CD4-positive, alpha-beta memory T cell (primary cell): ENCODE results near the gene EIF2B4. TPM values are rescaled to one million over a fixed set of nuclear protein-coding genes. Genes with fewer than 3 reads are reported as not detected.
"Not testable (repeated sequence)": the region's sequence is repeated elsewhere in the genome, so short reads cannot be mapped to it uniquely, and the experiment has no call there.

Source experiments
- CTCF ChIA-PET: fragments of 350-600 bp; sonication (Branson Sonifier 250); formaldehyde crosslinking; loops from one replicate; lab custom pipeline; 2021; ENCODE audit warnings: inconsistent platforms; ENCODE audit not compliant: partially characterized antibody; lab: Charles Lee
- POLR2A ChIA-PET: fragments of 350-600 bp; sonication (Branson Sonifier 250); formaldehyde crosslinking; loops from one replicate; lab custom pipeline; 2021; ENCODE audit not compliant: partially characterized antibody; lab: Charles Lee
- DNase-seq, 5 donors: peaks; one replicate each; pipeline versions ENCODE4 v3.0.0 to v3.0.0-alpha.2; 2020 to 2022; ENCODE audit warnings: mixed read lengths in 1 of 5
- H3K27ac ChIP-seq: one replicate; pipeline ENCODE4 v1.7.0; 2013; ENCODE audit warnings: low read depth, low read length
- H3K27me3 ChIP-seq: 2 replicates; pipeline ENCODE4 v1.7.0; 2013; ENCODE audit warnings: mild to moderate bottlenecking, low read length, moderate library complexity; ENCODE audit not compliant: insufficient read depth
- H3K36me3 ChIP-seq: 2 replicates; pipeline ENCODE4 v1.7.0; 2013; ENCODE audit warnings: mild to moderate bottlenecking, low read length, moderate library complexity; ENCODE audit not compliant: insufficient read depth
- H3K4me1 ChIP-seq: 2 replicates; pipeline ENCODE4 v1.7.0; 2013; ENCODE audit warnings: mild to moderate bottlenecking, low read length, moderate library complexity; ENCODE audit not compliant: insufficient read depth
- H3K4me3 ChIP-seq, 2 donors: one replicate each; pipeline ENCODE4 v1.7.0; 2013; ENCODE audit warnings: low read length in 2 of 2, mild to moderate bottlenecking in 1 of 2
- H3K9me3 ChIP-seq, 2 donors: one replicate each; pipeline ENCODE4 v1.7.0; 2013; ENCODE audit warnings: low read length in 2 of 2, control low read depth in 1 of 2; ENCODE audit not compliant: control insufficient read depth in 1 of 2
- H3K27ac Mint-ChIP-seq, 7 donors: one replicate each; pipeline ENCODE4 v1.8.0; 2020 to 2021; ENCODE audit warnings: mixed read lengths in 7 of 7, mild to moderate bottlenecking in 6 of 7, inconsistent platforms in 3 of 7, moderate library complexity in 3 of 7
- H3K27me3 Mint-ChIP-seq, 2 donors: one replicate each; pipeline ENCODE4 v1.8.0; 2020 to 2021; ENCODE audit warnings: mixed read lengths in 2 of 2
- H3K36me3 Mint-ChIP-seq, 2 donors: one replicate each; pipeline ENCODE4 v1.8.0; 2020 to 2021; ENCODE audit warnings: mixed read lengths in 2 of 2, inconsistent platforms in 1 of 2, mild to moderate bottlenecking in 1 of 2
- H3K4me1 Mint-ChIP-seq, 4 donors: one replicate each; pipeline ENCODE4 v1.8.0; 2020 to 2021; ENCODE audit warnings: mixed read lengths in 4 of 4, mild to moderate bottlenecking in 1 of 4
- H3K4me3 Mint-ChIP-seq, 8 donors: one replicate each; pipeline ENCODE4 v1.8.0; 2020 to 2021; ENCODE audit warnings: mixed read lengths in 8 of 8, mild to moderate bottlenecking in 7 of 8, moderate library complexity in 6 of 8, inconsistent platforms in 3 of 8
- H3K9me3 Mint-ChIP-seq, 8 donors: one replicate each; pipeline ENCODE4 v1.8.0; 2020 to 2021; ENCODE audit warnings: mixed read lengths in 8 of 8, mild to moderate bottlenecking in 5 of 8, inconsistent platforms in 3 of 8, moderate library complexity in 1 of 8
- intact Hi-C: fragments of 100-400 bp; cut with micrococcal nuclease; formaldehyde crosslinking; loops from one replicate; pipeline ENCODE4 v1.15.1; 2023
- polyA plus RNA-seq, 2 donors: library from polyadenylated mRNA; unstranded; fragments of 300-500 nt; fragmentation: Illumina TruSeq; gene quantifications; one replicate each; pipeline ENCODE4 v1.2.3, GENCODE V29; 2021
- total RNA-seq, 2 experiments: library from RNA; stranded (reverse); gene quantifications; one replicate each; pipeline ENCODE4 v1.2.3, GENCODE V29; 2021

EIF2B4 gene
- total and polyA plus RNA-seq, 4 experiments from 2014 or later = 33.4 to 56.0 (median 41.8) TPM

- peak overlapping the region; percentile 85 for H3K27ac ChIP-seq
- no peak for DNase-seq
- H3K4me1 Mint-ChIP-seq = peaks cover 38 to 68% (median 51%) of the 10 kb centered on the region in 4 donors
- H3K27ac Mint-ChIP-seq = peak overlapping the region; percentile 96 to 100 (median 99)
- CTCF ChIA-PET = interaction anchor here (0.9 to 2.6 kb wide), 3 partner anchors 9 to 53 kb away, joined by 3 to 16 read pairs (median 4); partner anchors contain the start of genes EIF2B4 and SNX17
- peaks cover 53% of the 10 kb centered on the region for H3K4me1 ChIP-seq
- H3K27me3 ChIP-seq = no peaks in the 10 kb centered on the region
- intact Hi-C loops = loop anchor here (1.0 to 5.0 kb wide), 7 partner anchors 14 to 271 kb away; partner anchors contain the start of genes CCDC121, EIF2B4, GPN1 and IFT172
- POLR2A ChIA-PET = interaction anchor here (0.9 to 2.9 kb wide), 11 partner anchors 11 to 308 kb away, joined by 3 to 49 read pairs (median 6); partner anchors contain the start of genes EIF2B4, MPV17, NRBP1 and PPM1G
- H3K9me3 Mint-ChIP-seq = peaks cover 0 to 5% (median 0%) of the 10 kb centered on the region in 8 donors
- H3K9me3 ChIP-seq = no peaks in the 10 kb centered on the region
- peaks cover 4 to 24% of the 10 kb centered on the region in 2 donors for H3K36me3 Mint-ChIP-seq
- H3K36me3 ChIP-seq = no peaks in the 10 kb centered on the region
- H3K4me3 ChIP-seq = peak overlapping the region; percentile 49 to 75
- peak overlapping the region; percentile 96 to 100 (median 98) for H3K4me3 Mint-ChIP-seq
- no peaks in the 10 kb centered on the region for H3K27me3 Mint-ChIP-seq
These were observed 14.1 kb downstream of the EIF2B4 start for GRCh38 chr2:27356056-27356381.

GRCh38 chr2:27354597-27354927 is 15.6 kb downstream of the EIF2B4 start:
- no peak overlapping the region for H3K27ac ChIP-seq
- CTCF ChIA-PET = interaction anchor here (1.5 kb wide), 1 partner anchor 15 kb away, joined by 8 read pairs; no protein-coding TSS in a partner anchor
- intact Hi-C loops = no loop called here
- H3K4me3 Mint-ChIP-seq = peak overlapping the region in 5 of 8 donors; percentile 15 to 54 (median 43)
- POLR2A ChIA-PET = no interaction called here
- peaks cover 0 to 5% (median 0%) of the 10 kb centered on the region in 8 donors for H3K9me3 Mint-ChIP-seq
- H3K4me3 ChIP-seq = no peak overlapping the region
- H3K27ac Mint-ChIP-seq = peak overlapping the region in 3 of 7 donors; percentile 14 to 99 (median 37)
- DNase-seq = no peak
- H3K36me3 ChIP-seq = no peaks in the 10 kb centered on the region
- peaks cover 7 to 29% of the 10 kb centered on the region in 2 donors for H3K36me3 Mint-ChIP-seq
- H3K4me1 ChIP-seq = peaks cover 53% of the 10 kb centered on the region
- peaks cover 44 to 76% (median 56%) of the 10 kb centered on the region in 4 donors for H3K4me1 Mint-ChIP-seq
- no peaks in the 10 kb centered on the region for H3K27me3 Mint-ChIP-seq
- no peaks in the 10 kb centered on the region for H3K27me3 ChIP-seq
- no peaks in the 10 kb centered on the region for H3K9me3 ChIP-seq

DNA sequence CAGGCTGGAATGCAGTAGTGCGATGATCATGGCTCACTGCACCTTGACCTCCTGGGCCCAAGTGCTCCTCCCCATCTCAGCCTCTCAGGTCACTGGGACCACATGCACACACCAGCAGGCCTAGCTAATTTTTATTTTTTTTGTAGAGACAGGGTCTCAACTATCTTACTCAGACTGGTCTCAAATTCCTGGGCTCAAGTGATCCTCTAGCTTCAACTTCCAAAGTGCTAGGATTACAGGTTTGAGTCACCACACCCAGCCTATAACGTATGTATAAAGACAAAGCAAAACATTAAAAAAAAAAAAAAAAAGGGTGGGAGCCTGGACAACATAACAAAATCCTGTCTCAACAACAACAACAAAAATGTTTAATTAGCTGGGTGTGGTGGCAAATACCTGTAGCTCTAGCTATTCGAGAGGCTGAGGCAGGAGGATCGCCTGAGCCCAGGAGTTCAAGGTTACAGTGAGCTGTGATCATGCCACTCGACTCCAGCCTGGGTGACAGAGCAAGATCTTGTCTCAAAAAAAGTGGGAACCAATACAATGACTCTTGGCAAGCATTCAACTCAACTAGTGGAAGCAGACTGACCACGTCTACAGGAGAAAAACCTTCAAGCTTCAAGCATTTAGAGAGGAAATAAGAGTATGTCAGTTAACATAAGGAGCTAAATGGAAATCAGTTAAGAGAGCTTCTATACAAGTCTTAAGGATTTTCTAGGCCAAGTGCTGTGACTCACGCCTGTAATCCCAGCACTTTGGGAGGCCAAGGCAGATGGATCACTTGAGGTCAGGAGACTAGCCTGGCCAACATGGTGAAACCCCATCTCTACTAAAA is 16.2 kb downstream of the EIF2B4 start:
- Mint-ChIP-seq H3K36me3 (peaks cover 7 to 30% of the 10 kb centered on the region in 2 donors), H3K4me1 (peaks cover 45 to 80% (median 57%) of the 10 kb centered on the region in 4 donors), H3K4me3 (peak overlapping the region in 5 of 8 donors; percentile 15 to 54 (median 43)), H3K27me3 (no peaks in the 10 kb centered on the region), H3K27ac (peak overlapping the region; percentile 14 to 99 (median 64)), H3K9me3 (peaks cover 0 to 5% (median 0%) of the 10 kb centered on the region in 8 donors)
- no peak for DNase-seq
- ChIA-PET POLR2A (no interaction called here), CTCF (interaction anchor here (1.5 to 1.7 kb wide), 2 partner anchors 15 to 329 kb away, joined by 7 to 8 read pairs; no protein-coding TSS in a partner anchor)
- no peak overlapping the region for H3K27ac ChIP-seq
- H3K27me3 ChIP-seq = no peaks in the 10 kb centered on the region
- intact Hi-C loops = no loop called here
- H3K4me3 ChIP-seq = no peak overlapping the region
- H3K4me1 ChIP-seq = peaks cover 53% of the 10 kb centered on the region
- H3K9me3 ChIP-seq = no peaks in the 10 kb centered on the region
- H3K36me3 ChIP-seq = no peaks in the 10 kb centered on the region

- intact Hi-C loops, H3K27me3 Mint-ChIP-seq, POLR2A ChIA-PET, H3K9me3 Mint-ChIP-seq, H3K4me3 ChIP-seq, H3K27ac ChIP-seq, DNase-seq, H3K27me3 ChIP-seq, H3K36me3 ChIP-seq, H3K9me3 ChIP-seq: not testable (repeated sequence)
- Mint-ChIP-seq H3K27ac (peak overlapping the region in 2 of 7 donors; percentile 57 to 79), H3K4me1 (peaks cover 43 to 77% (median 54%) of the 10 kb centered on the region in 4 donors), H3K36me3 (peaks cover 7 to 30% of the 10 kb centered on the region in 2 donors), H3K4me3 (peak overlapping the region in 1 of 8 donors; percentile 41)
- peaks cover 53% of the 10 kb centered on the region for H3K4me1 ChIP-seq
- CTCF ChIA-PET = interaction anchor here (0.7 to 1.7 kb wide), 3 partner anchors 16 to 330 kb away, joined by 3 to 8 read pairs (median 7); no protein-coding TSS in a partner anchor
These were observed 16.8 kb downstream of the EIF2B4 start for GRCh38 chr2:27353386-27353761.

- no peak overlapping the region for H3K27ac ChIP-seq
- POLR2A ChIA-PET = interaction anchor here (1.0 to 1.6 kb wide), 4 partner anchors 8 to 77 kb away, joined by 3 to 6 read pairs (median 4); partner anchors contain the start of genes EIF2B4 and MPV17
These were observed 18.1 kb downstream of the EIF2B4 start for GRCh38 chr2:27351802-27352598.

DNA sequence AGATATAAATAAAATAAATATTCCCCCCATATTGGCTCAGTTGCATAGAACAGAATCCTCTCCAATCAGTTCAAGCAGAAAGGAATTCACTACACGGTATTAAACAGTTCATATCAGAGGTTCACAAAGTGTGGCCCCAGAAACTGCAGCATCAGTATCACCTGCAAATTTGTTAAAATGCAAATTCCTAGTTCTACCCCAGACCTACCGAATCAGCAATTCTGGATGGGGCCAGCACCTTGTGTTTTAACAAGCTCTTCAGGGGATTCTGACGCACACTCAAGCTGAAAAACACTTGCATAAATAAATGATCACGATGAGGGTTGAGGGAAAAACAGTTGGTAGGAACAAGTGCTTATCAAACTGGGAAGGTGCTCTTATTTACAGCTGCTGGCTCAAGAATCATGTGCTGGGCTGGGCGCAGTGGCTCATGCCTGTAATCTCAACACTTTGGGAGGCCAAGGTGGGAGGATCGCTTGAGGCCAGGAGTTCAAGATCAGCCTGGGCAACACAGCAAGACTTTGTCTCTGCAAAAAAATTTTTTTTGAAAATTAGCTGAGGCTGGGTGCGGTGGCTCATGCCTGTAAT is 19.9 kb downstream of the EIF2B4 start:
- intact Hi-C loops = no loop called here
- POLR2A ChIA-PET = interaction anchor here (1.6 kb wide), 1 partner anchor 28 kb away, joined by 6 read pairs; the partner anchor contains the start of gene MPV17
- peaks cover 35% of the 10 kb centered on the region for H3K4me1 ChIP-seq
- peak overlapping the region in 1 of 7 donors; percentile 76 for H3K27ac Mint-ChIP-seq
- no peaks in the 10 kb centered on the region for H3K27me3 ChIP-seq
- H3K4me1 Mint-ChIP-seq = peaks cover 34 to 60% (median 36%) of the 10 kb centered on the region in 4 donors
- H3K27ac ChIP-seq = no peak overlapping the region
- no peak for DNase-seq
- no peaks in the 10 kb centered on the region for H3K36me3 ChIP-seq
- no peaks in the 10 kb centered on the region for H3K9me3 ChIP-seq
- no peak overlapping the region for H3K4me3 ChIP-seq
- no peaks in the 10 kb centered on the region for H3K27me3 Mint-ChIP-seq
- peak overlapping the region in 2 of 8 donors; percentile 14 to 58 for H3K4me3 Mint-ChIP-seq
- peaks cover 7 to 22% of the 10 kb centered on the region in 2 donors for H3K36me3 Mint-ChIP-seq
- CTCF ChIA-PET = interaction anchor here (1.1 to 1.3 kb wide), 2 partner anchors 19 to 333 kb away, joined by 4 read pairs; no protein-coding TSS in a partner anchor
- no peaks in the 10 kb centered on the region for H3K9me3 Mint-ChIP-seq

More at GRCh38 chr2:27351802-27352598, 18.1 kb downstream of the EIF2B4 start:
- Mint-ChIP-seq H3K4me3 (peak overlapping the region in 5 of 8 donors; percentile 1 to 45 (median 15)), H3K27me3 (no peaks in the 10 kb centered on the region), H3K36me3 (peaks cover 7 to 31% of the 10 kb centered on the region in 2 donors), H3K9me3 (peaks cover 0 to 5% (median 0%) of the 10 kb centered on the region in 8 donors), H3K4me1 (peaks cover 39 to 74% (median 50%) of the 10 kb centered on the region in 4 donors), H3K27ac (peak overlapping the region; percentile 21 to 69 (median 54))
- DNase-seq = peak in 2 of 5 donors; percentile 4 to 25
- Histone ChIP-seq H3K36me3 (no peaks in the 10 kb centered on the region), H3K9me3 (no peaks in the 10 kb centered on the region), H3K27me3 (no peaks in the 10 kb centered on the region), H3K4me3 (no peak overlapping the region), H3K4me1 (peaks cover 42% of the 10 kb centered on the region)
- intact Hi-C loops = no loop called here
- CTCF ChIA-PET = interaction anchor here (1.1 to 1.7 kb wide), 2 partner anchors 9 to 331 kb away, joined by 3 to 7 read pairs; no protein-coding TSS in a partner anchor
